K562 (cell line): ENCODE results near the gene LRRC37B.

Experiments used
- BHLHE40 ChIP-seq: IDR thresholded peaks from 2 replicates; pipeline ENCODE4 v1.6.1; 2011; ENCODE audit warnings: low read length, improper control_type of control experiment
- JUND ChIP-seq, 2 experiments: IDR thresholded peaks; 2 replicates in 1 of 2; 3 replicates in 1 of 2; pipeline ENCODE4 v1.6.1; 2011; ENCODE audit warnings: borderline replicate concordance in 2 of 2, low read depth in 2 of 2, low read length in 2 of 2, improper control_type of control experiment in 1 of 2, missing biosample characterization in 1 of 2, missing genetic modification characterization in 1 of 2, missing genetic modification reagents in 1 of 2
- MED1 ChIP-seq: sonication (generic); formaldehyde crosslinking; IDR thresholded peaks from 2 replicates; pipeline ENCODE4 v1.8.1; 2023; ENCODE audit warnings: missing genetic modification reagents, borderline replicate concordance
- NFYB ChIP-seq: IDR thresholded peaks from 2 replicates; pipeline ENCODE4 v1.6.1; 2011; ENCODE audit warnings: mild to moderate bottlenecking, moderate library complexity; ENCODE audit not compliant: insufficient read length; ENCODE audit errors: extremely low read depth
- NONO ChIP-seq, 2 experiments: fragments of 200-400 bp in 1 of 2; fragments of 450-650 bp in 1 of 2; formaldehyde crosslinking in 1 of 2; IDR thresholded peaks; 2 replicates each; pipeline ENCODE4 v1.6.1; 2017; ENCODE audit warnings: low read depth in 2 of 2, mild to moderate bottlenecking in 2 of 2, moderate library complexity in 2 of 2, low read length in 1 of 2
- TAF7 ChIP-seq: fragments of 450-650 bp; IDR thresholded peaks from 2 replicates; pipeline ENCODE4 v1.6.1; 2016; ENCODE audit warnings: missing genetic modification characterization, missing compliant biosample characterization

GRCh38 chr17:32099686-32100085 lies 92.5 kb downstream of the LRRC37B start:
- TF ChIP-seq NONO (IDR thresholded peaks at IDR 0.05; ENCODE audit: low read depth in 2 of 2, low read length in 1 of 2) (no peak), BHLHE40 (no peak), MED1 (CRISPR knock-in tag) (no peak), TAF7 (tag) (no peak), NFYB (no peak), JUND (IDR thresholded peaks at IDR 0.05; ENCODE audit: borderline replicate concordance, low read depth, low read length) (no peak), JUND (tag; IDR thresholded peaks at IDR 0.05; ENCODE audit: borderline replicate concordance, low read depth, low read length) (no peak)
